Measurements from ENCODE around the gene RFLNA.

The RFLNA gene

GRCh38 chr12:124326871-124327270 is 32.0 kb downstream of the RFLNA start:
- H3K9me3 ChIP-seq (ENCODE audit: control insufficient read depth, low read length): no peaks in the 10 kb centered on the region
- H3K27me3 ChIP-seq (ENCODE audit: control insufficient read depth, insufficient read depth, low read length, poor library complexity, severe bottlenecking): no peaks in the 10 kb centered on the region
- no peak overlapping the region for H3K4me3 ChIP-seq (ENCODE audit: insufficient read depth, low read depth, low read length)
- WGBS, 2 experiments: 92 to 93% methylated on average over 9 of the region's 9 CpGs
- H3K36me3 ChIP-seq (ENCODE audit: control insufficient read depth, insufficient read depth, low read length): peaks cover 27% of the 10 kb centered on the region
- no peak overlapping the region for H3K27ac ChIP-seq (ENCODE audit: insufficient read depth, low read depth, low read length, poor library complexity, severe bottlenecking)
- no peaks in the 10 kb centered on the region for H3K4me1 ChIP-seq (ENCODE audit: control insufficient read depth, insufficient read depth, low read length)

- Histone ChIP-seq H3K4me3 (ENCODE audit: insufficient read depth, low read depth, low read length) (no peak overlapping the region), H3K4me1 (ENCODE audit: control insufficient read depth, insufficient read depth, low read length) (no peaks in the 10 kb centered on the region), H3K27ac (ENCODE audit: insufficient read depth, low read depth, low read length, poor library complexity, severe bottlenecking) (no peak overlapping the region), H3K36me3 (ENCODE audit: control insufficient read depth, insufficient read depth, low read length) (peaks cover 32% of the 10 kb centered on the region), H3K27me3 (ENCODE audit: control insufficient read depth, insufficient read depth, low read length, poor library complexity, severe bottlenecking) (no peaks in the 10 kb centered on the region), H3K9me3 (ENCODE audit: control insufficient read depth, low read length) (no peaks in the 10 kb centered on the region)
- 82 to 87% methylated on average over 16 to 17 of the region's 18 CpGs for WGBS, 2 experiments
Measured at GRCh38 chr12:124327362-124328043, 32.6 kb downstream of the RFLNA start.

- no peaks in the 10 kb centered on the region for H3K27me3 ChIP-seq (ENCODE audit: control insufficient read depth, insufficient read depth, low read length, poor library complexity, severe bottlenecking)
Measured at GRCh38 chr12:124328116-124328515, 33.2 kb downstream of the RFLNA start.

GRCh38 chr12:124328636-124329035 is 33.7 kb downstream of the RFLNA start:
- no peaks in the 10 kb centered on the region for H3K4me1 ChIP-seq (ENCODE audit: control insufficient read depth, insufficient read depth, low read length)
- H3K4me3 ChIP-seq (ENCODE audit: insufficient read depth, low read depth, low read length): no peak overlapping the region
- no peaks in the 10 kb centered on the region for H3K27me3 ChIP-seq (ENCODE audit: control insufficient read depth, insufficient read depth, low read length, poor library complexity, severe bottlenecking)
- H3K36me3 ChIP-seq (ENCODE audit: control insufficient read depth, insufficient read depth, low read length): peaks cover 34% of the 10 kb centered on the region
- 91 to 92% methylated on average over 14 of the region's 14 CpGs for WGBS, 2 experiments
- no peaks in the 10 kb centered on the region for H3K9me3 ChIP-seq (ENCODE audit: control insufficient read depth, low read length)
- no peak overlapping the region for H3K27ac ChIP-seq (ENCODE audit: insufficient read depth, low read depth, low read length, poor library complexity, severe bottlenecking)

More at GRCh38 chr12:124328116-124328515, 33.2 kb downstream of the RFLNA start:
- Histone ChIP-seq H3K36me3 (ENCODE audit: control insufficient read depth, insufficient read depth, low read length) (peaks cover 37% of the 10 kb centered on the region), H3K9me3 (ENCODE audit: control insufficient read depth, low read length) (no peaks in the 10 kb centered on the region), H3K4me3 (ENCODE audit: insufficient read depth, low read depth, low read length) (no peak overlapping the region), H3K4me1 (ENCODE audit: control insufficient read depth, insufficient read depth, low read length) (no peaks in the 10 kb centered on the region), H3K27ac (ENCODE audit: insufficient read depth, low read depth, low read length, poor library complexity, severe bottlenecking) (no peak overlapping the region)
- 88 to 90% methylated on average over 13 of the region's 13 CpGs for WGBS, 2 experiments

GRCh38 chr12:124332058-124332672 is 37.3 kb downstream of the RFLNA start:
- Histone ChIP-seq H3K27ac (ENCODE audit: insufficient read depth, low read depth, low read length, poor library complexity, severe bottlenecking) (no peak overlapping the region), H3K9me3 (ENCODE audit: control insufficient read depth, low read length) (no peaks in the 10 kb centered on the region), H3K36me3 (ENCODE audit: control insufficient read depth, insufficient read depth, low read length) (peaks cover 23% of the 10 kb centered on the region), H3K4me1 (ENCODE audit: control insufficient read depth, insufficient read depth, low read length) (peaks cover 17% of the 10 kb centered on the region), H3K27me3 (ENCODE audit: control insufficient read depth, insufficient read depth, low read length, poor library complexity, severe bottlenecking) (no peaks in the 10 kb centered on the region), H3K4me3 (ENCODE audit: insufficient read depth, low read depth, low read length) (no peak overlapping the region)
- WGBS, 2 experiments: 93 to 94% methylated on average over 15 of the region's 15 CpGs

- H3K4me1 ChIP-seq (ENCODE audit: control insufficient read depth, insufficient read depth, low read length): peaks cover 17% of the 10 kb centered on the region
- 96% methylated on average over 12 of the region's 12 CpGs for WGBS, 2 experiments
- no peaks in the 10 kb centered on the region for H3K27me3 ChIP-seq (ENCODE audit: control insufficient read depth, insufficient read depth, low read length, poor library complexity, severe bottlenecking)
- no peak overlapping the region for H3K4me3 ChIP-seq (ENCODE audit: insufficient read depth, low read depth, low read length)
- no peaks in the 10 kb centered on the region for H3K9me3 ChIP-seq (ENCODE audit: control insufficient read depth, low read length)
- H3K27ac ChIP-seq (ENCODE audit: insufficient read depth, low read depth, low read length, poor library complexity, severe bottlenecking): no peak overlapping the region
- H3K36me3 ChIP-seq (ENCODE audit: control insufficient read depth, insufficient read depth, low read length): peaks cover 23% of the 10 kb centered on the region
Measured at GRCh38 chr12:124332900-124333299, 38.0 kb downstream of the RFLNA start.

- 86 to 87% methylated on average over 19 to 20 of the region's 20 CpGs for WGBS, 2 experiments
- no peak overlapping the region for H3K4me3 ChIP-seq (ENCODE audit: insufficient read depth, low read depth, low read length)
- H3K36me3 ChIP-seq (ENCODE audit: control insufficient read depth, insufficient read depth, low read length): peaks cover 23% of the 10 kb centered on the region
- H3K27me3 ChIP-seq (ENCODE audit: control insufficient read depth, insufficient read depth, low read length, poor library complexity, severe bottlenecking): no peaks in the 10 kb centered on the region
- H3K9me3 ChIP-seq (ENCODE audit: control insufficient read depth, low read length): no peaks in the 10 kb centered on the region
- no peak overlapping the region for H3K27ac ChIP-seq (ENCODE audit: insufficient read depth, low read depth, low read length, poor library complexity, severe bottlenecking)
- peaks cover 17% of the 10 kb centered on the region for H3K4me1 ChIP-seq (ENCODE audit: control insufficient read depth, insufficient read depth, low read length)
Measured at GRCh38 chr12:124333724-124334123, 38.8 kb downstream of the RFLNA start.

GRCh38 chr12:124334266-124334665 is 39.4 kb downstream of the RFLNA start:
- 97% methylated on average over 16 of the region's 16 CpGs for WGBS, 2 experiments
- no peaks in the 10 kb centered on the region for H3K9me3 ChIP-seq (ENCODE audit: control insufficient read depth, low read length)
- H3K36me3 ChIP-seq (ENCODE audit: control insufficient read depth, insufficient read depth, low read length): peaks cover 23% of the 10 kb centered on the region
- H3K4me3 ChIP-seq (ENCODE audit: insufficient read depth, low read depth, low read length): no peak overlapping the region
- H3K27me3 ChIP-seq (ENCODE audit: control insufficient read depth, insufficient read depth, low read length, poor library complexity, severe bottlenecking): no peaks in the 10 kb centered on the region
- no peak overlapping the region for H3K27ac ChIP-seq (ENCODE audit: insufficient read depth, low read depth, low read length, poor library complexity, severe bottlenecking)
- peaks cover 17% of the 10 kb centered on the region for H3K4me1 ChIP-seq (ENCODE audit: control insufficient read depth, insufficient read depth, low read length)

GRCh38 chr12:124334976-124335375 is 40.1 kb downstream of the RFLNA start:
- Histone ChIP-seq H3K4me3 (ENCODE audit: insufficient read depth, low read depth, low read length) (no peak overlapping the region), H3K9me3 (ENCODE audit: control insufficient read depth, low read length) (no peaks in the 10 kb centered on the region), H3K36me3 (ENCODE audit: control insufficient read depth, insufficient read depth, low read length) (peaks cover 23% of the 10 kb centered on the region), H3K4me1 (ENCODE audit: control insufficient read depth, insufficient read depth, low read length) (peaks cover 17% of the 10 kb centered on the region), H3K27me3 (ENCODE audit: control insufficient read depth, insufficient read depth, low read length, poor library complexity, severe bottlenecking) (no peaks in the 10 kb centered on the region), H3K27ac (ENCODE audit: insufficient read depth, low read depth, low read length, poor library complexity, severe bottlenecking) (no peak overlapping the region)
- 72 to 79% methylated on average over 14 of the region's 14 CpGs for WGBS, 2 experiments

- 89 to 92% methylated on average over 21 of the region's 21 CpGs for WGBS, 2 experiments
- Histone ChIP-seq H3K4me1 (ENCODE audit: control insufficient read depth, insufficient read depth, low read length) (peaks cover 17% of the 10 kb centered on the region), H3K36me3 (ENCODE audit: control insufficient read depth, insufficient read depth, low read length) (peaks cover 23% of the 10 kb centered on the region)
Measured at GRCh38 chr12:124335426-124336183, 40.7 kb downstream of the RFLNA start.

More at GRCh38 chr12:124335426-124336183, 40.7 kb downstream of the RFLNA start:
- H3K4me3 ChIP-seq (ENCODE audit: insufficient read depth, low read depth, low read length): no peak overlapping the region
- no peaks in the 10 kb centered on the region for H3K27me3 ChIP-seq (ENCODE audit: control insufficient read depth, insufficient read depth, low read length, poor library complexity, severe bottlenecking)
- no peaks in the 10 kb centered on the region for H3K9me3 ChIP-seq (ENCODE audit: control insufficient read depth, low read length)
- H3K27ac ChIP-seq (ENCODE audit: insufficient read depth, low read depth, low read length, poor library complexity, severe bottlenecking): no peak overlapping the region

Measured in ectodermal cell (in vitro differentiated cells).